Measurements from ENCODE around the gene AGFG2. TPM values are rescaled to one million over a fixed set of nuclear protein-coding genes. Genes with fewer than 3 reads are reported as not detected.
A peak's percentile ranks its signal among the peaks of the same experiment; 100 is the strongest.

The AGFG2 gene
- total RNA-seq, 1 experiment from 2014 or later, result 11.9 TPM

DNA sequence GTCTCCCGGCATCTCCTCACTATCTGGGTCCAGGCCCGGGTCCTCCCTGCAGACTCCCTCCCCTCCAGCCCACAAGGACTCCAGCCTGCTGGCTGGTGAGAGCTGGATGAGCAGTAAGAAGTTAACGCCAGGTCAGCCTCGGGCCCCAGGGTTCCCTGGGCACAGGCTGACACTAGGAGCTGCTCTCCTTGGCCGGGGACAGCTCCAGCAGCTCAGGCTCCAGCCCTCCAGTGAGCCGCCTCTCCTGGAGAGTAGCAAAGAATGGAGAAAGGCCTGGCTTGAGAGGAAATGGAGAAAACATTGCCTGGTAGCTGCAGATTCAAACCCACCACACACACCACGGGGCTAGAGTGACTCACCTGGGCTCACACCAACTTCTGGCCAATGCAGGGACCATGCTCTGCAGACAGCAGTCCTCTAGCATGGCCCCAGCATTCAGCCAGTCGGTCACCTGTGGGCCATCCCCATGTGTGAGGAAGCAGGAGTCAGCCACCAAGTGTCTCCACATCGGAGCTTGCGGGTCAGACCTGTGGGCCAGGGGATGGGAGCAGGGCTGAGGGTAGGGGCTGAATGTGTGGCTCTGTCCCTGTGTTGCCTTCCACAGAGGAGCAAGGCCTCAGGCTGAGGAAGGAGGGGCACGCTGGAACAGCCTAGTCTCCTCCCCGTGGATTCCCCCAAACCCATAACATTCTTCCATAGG, 28.2 kb downstream of the AGFG2 start:
- H3K4me1 Mint-ChIP-seq (ENCODE audit: insufficient read depth, unreplicated experiment), result no peaks in the 10 kb centered on the region
- no peaks in the 10 kb centered on the region for H3K36me3 Mint-ChIP-seq (ENCODE audit: insufficient read depth, unreplicated experiment)
- TF ChIP-seq, protein P1, sequence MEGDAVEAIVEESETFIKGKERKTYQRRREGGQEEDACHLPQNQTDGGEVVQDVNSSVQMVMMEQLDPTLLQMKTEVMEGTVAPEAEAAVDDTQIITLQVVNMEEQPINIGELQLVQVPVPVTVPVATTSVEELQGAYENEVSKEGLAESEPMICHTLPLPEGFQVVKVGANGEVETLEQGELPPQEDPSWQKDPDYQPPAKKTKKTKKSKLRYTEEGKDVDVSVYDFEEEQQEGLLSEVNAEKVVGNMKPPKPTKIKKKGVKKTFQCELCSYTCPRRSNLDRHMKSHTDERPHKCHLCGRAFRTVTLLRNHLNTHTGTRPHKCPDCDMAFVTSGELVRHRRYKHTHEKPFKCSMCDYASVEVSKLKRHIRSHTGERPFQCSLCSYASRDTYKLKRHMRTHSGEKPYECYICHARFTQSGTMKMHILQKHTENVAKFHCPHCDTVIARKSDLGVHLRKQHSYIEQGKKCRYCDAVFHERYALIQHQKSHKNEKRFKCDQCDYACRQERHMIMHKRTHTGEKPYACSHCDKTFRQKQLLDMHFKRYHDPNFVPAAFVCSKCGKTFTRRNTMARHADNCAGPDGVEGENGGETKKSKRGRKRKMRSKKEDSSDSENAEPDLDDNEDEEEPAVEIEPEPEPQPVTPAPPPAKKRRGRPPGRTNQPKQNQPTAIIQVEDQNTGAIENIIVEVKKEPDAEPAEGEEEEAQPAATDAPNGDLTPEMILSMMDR (IDR thresholded peaks at IDR 0.05; ENCODE audit: unreplicated experiment), result no peak
- ChIA-PET POLR2A (interaction anchor here (0.6 to 1.7 kb wide), 4 partner anchors 18 to 88 kb away, joined by 3 to 5 read pairs (median 3); partner anchors contain the start of genes AGFG2, FBXO24, LRCH4 and TSC22D4), CTCF (interaction anchor here (0.7 to 1.6 kb wide), 4 partner anchors 98 to 158 kb away, joined by 3 to 7 read pairs (median 6); no protein-coding TSS in a partner anchor)
- intact Hi-C loops (cut with micrococcal nuclease), result no loop called here
- BruUV-seq (replicated peaks), result no TSS peak
- H3K27me3 Mint-ChIP-seq (ENCODE audit: insufficient read depth, unreplicated experiment), result no peaks in the 10 kb centered on the region
- DNase-seq (ENCODE audit: unreplicated experiment), result no peak
- no peak overlapping the region for H3K4me3 Mint-ChIP-seq (ENCODE audit: unreplicated experiment)
- H3K27ac Mint-ChIP-seq (ENCODE audit: low read depth, unreplicated experiment), result no peak overlapping the region
- no peaks in the 10 kb centered on the region for H3K9me3 Mint-ChIP-seq (ENCODE audit: unreplicated experiment)

- intact Hi-C loops (cut with micrococcal nuclease), result no loop called here
- no TSS peak for BruUV-seq (replicated peaks)
- Mint-ChIP-seq H3K27ac (ENCODE audit: low read depth, unreplicated experiment) (no peak overlapping the region), H3K4me3 (ENCODE audit: unreplicated experiment) (no peak overlapping the region), H3K4me1 (ENCODE audit: insufficient read depth, unreplicated experiment) (no peaks in the 10 kb centered on the region), H3K36me3 (ENCODE audit: insufficient read depth, unreplicated experiment) (no peaks in the 10 kb centered on the region), H3K27me3 (ENCODE audit: insufficient read depth, unreplicated experiment) (no peaks in the 10 kb centered on the region), H3K9me3 (ENCODE audit: unreplicated experiment) (no peaks in the 10 kb centered on the region)
- POLR2A ChIA-PET, result interaction anchor here (0.6 to 1.7 kb wide), 4 partner anchors 19 to 88 kb away, joined by 3 to 5 read pairs (median 3); partner anchors contain the start of genes AGFG2, FBXO24, LRCH4 and TSC22D4
- CTCF ChIA-PET, result interaction anchor here (0.7 to 1.6 kb wide), 3 partner anchors 98 to 158 kb away, joined by 3 to 7 read pairs (median 6); no protein-coding TSS in a partner anchor
- DNase-seq (ENCODE audit: unreplicated experiment), result no peak
- TF ChIP-seq, protein P1 (IDR thresholded peaks at IDR 0.05; ENCODE audit: unreplicated experiment), result no peak
Observed at GRCh38 chr7:100567751-100568175, 28.8 kb downstream of the AGFG2 start.

DNA sequence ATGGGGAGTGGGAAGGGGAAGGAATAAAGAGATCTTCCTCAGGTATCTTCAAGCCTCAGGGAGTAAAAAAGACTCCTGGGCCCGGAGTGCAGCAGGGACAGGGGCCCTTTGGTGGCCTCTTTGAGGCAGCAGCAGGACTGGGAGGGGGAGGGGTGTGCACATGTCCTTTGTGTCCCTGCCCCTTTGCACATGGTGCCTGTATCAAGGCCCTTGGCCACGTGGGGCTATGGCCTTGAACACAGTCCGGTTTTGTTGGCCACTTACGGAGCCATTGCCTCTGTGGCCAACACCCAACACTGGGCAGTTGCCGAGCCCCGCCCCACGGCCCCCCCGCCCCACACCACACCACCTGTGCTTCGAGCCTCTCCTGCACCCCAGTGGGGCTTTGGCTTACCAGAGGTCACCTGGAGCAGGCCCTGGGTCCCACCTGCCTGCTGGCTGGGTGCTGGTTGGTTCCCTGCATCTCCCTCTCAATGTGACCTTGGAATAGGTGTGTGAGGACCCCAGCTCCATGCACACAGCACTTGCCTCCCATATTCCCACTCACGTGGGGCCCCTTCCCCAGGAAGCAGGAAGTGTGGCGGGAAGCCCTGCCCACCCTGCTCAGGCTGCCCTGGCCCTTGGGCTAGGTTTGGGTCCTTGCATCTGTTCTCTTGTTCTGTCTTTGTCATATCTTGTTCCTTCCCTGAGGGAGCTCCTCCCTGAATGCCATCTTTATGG, 29.3 kb downstream of the AGFG2 start:
- Mint-ChIP-seq H3K27me3 (ENCODE audit: insufficient read depth, unreplicated experiment) (no peaks in the 10 kb centered on the region), H3K4me1 (ENCODE audit: insufficient read depth, unreplicated experiment) (no peaks in the 10 kb centered on the region), H3K36me3 (ENCODE audit: insufficient read depth, unreplicated experiment) (no peaks in the 10 kb centered on the region), H3K4me3 (ENCODE audit: unreplicated experiment) (no peak overlapping the region), H3K9me3 (ENCODE audit: unreplicated experiment) (no peaks in the 10 kb centered on the region), H3K27ac (ENCODE audit: low read depth, unreplicated experiment) (peak overlapping the region; percentile 56)
- ChIA-PET POLR2A (interaction anchor here (0.6 to 1.1 kb wide), 3 partner anchors 18 to 107 kb away, joined by 3 read pairs; partner anchors contain the start of genes FBXO24 and LRCH4), CTCF (interaction anchor here (0.6 kb wide), 1 partner anchor 294 kb away, joined by 3 read pairs; no protein-coding TSS in a partner anchor)
- DNase-seq (ENCODE audit: unreplicated experiment), result no peak
- BruUV-seq (replicated peaks), result no TSS peak
- TF ChIP-seq, protein P1 (IDR thresholded peaks at IDR 0.05; ENCODE audit: unreplicated experiment), result no peak
- intact Hi-C loops (cut with micrococcal nuclease), result no loop called here

Measured in MCF 10A (cell line).